Measurements from ENCODE around the gene PRKCH. TPM values are rescaled to one million over a fixed set of nuclear protein-coding genes. Genes with fewer than 3 reads are reported as not detected.

Gene PRKCH
- total and polyA plus RNA-seq, 2 donors (not counting 3 experiments of a cell fraction or from before 2014, with no cell fraction given) = 97.7 to 103 TPM

DNA sequence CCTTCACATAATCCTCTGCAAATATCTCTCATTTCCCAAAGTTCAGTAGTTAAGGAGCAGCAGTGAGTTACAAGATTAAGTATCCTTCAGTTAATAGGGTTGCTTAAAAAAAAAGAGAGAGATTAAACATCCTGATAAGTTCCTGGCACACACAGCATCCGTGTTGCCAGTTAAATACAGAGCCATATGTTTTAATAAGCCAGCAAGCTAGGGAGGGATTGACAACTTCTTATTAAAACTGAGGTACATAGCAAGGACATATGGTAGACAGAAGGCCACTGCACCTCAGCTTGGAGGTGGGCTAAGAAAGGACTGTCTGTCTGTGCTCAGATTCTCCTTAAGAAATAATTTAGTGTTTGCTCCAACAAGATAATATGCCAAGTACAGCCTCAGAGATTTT is 30.7 kb upstream of the PRKCH start:
- peaks cover 4% of the 10 kb centered on the region for H3K4me1 ChIP-seq (ENCODE audit: control insufficient read depth, extremely low read depth, insufficient read depth, low read length)
- no peak overlapping the region for H3K27ac ChIP-seq (ENCODE audit: insufficient read depth, low read depth, low read length)
- dilution Hi-C loops (cut with MboI; ENCODE audit: extremely low pct_ligation_motif_present, low sequenced_read_pairs) = loop anchor here (25.0 kb wide), 1 partner anchor 172 kb away; no protein-coding TSS in a partner anchor
- CTCF ChIA-PET = interaction anchor here (1.0 to 1.2 kb wide), 4 partner anchors 10 to 547 kb away, joined by 3 to 6 read pairs (median 4); no protein-coding TSS in a partner anchor
- no peaks in the 10 kb centered on the region for H3K9me3 ChIP-seq (replicated peaks; ENCODE audit: control insufficient read depth, insufficient read depth, low read length)
- H3K36me3 ChIP-seq (ENCODE audit: control insufficient read depth in 2 of 2, extremely low read depth in 1 of 2, insufficient read depth in 2 of 2, low read length in 2 of 2) = no peaks in the 10 kb centered on the region
- no peaks in the 10 kb centered on the region for H3K27me3 ChIP-seq (ENCODE audit: control insufficient read depth in 2 of 2, insufficient read depth in 2 of 2, low read length in 2 of 2)
- no peaks in the 10 kb centered on the region for H4K20me1 ChIP-seq (replicated peaks; ENCODE audit: control insufficient read depth, extremely low read depth, insufficient read depth, low read length)
- no peaks in the 10 kb centered on the region for H3K79me2 ChIP-seq (ENCODE audit: control insufficient read depth, insufficient read depth, low read length)
- no peaks in the 10 kb centered on the region for H3K9me1 ChIP-seq (replicated peaks; ENCODE audit: control insufficient read depth, extremely low read depth, insufficient read depth, low read length)
- no peak overlapping the region for H2AFZ ChIP-seq (ENCODE audit: low read depth, low read length)
- H3K4me3 ChIP-seq (replicated peaks in 1 of 3; ENCODE audit: insufficient read depth in 1 of 3, low read depth in 1 of 3, low read length in 3 of 3) = no peak overlapping the region
- intact Hi-C loops (cut with micrococcal nuclease) = loop anchor here (10.0 kb wide), 1 partner anchor 474 kb away; the partner anchor contains the start of gene SNAPC1
- BruUV-seq (replicated peaks) = no TSS peak
- H3K4me2 ChIP-seq (ENCODE audit: insufficient read depth, low read length) = no peak overlapping the region
- POLR2A ChIA-PET = no interaction called here
- DNase-seq (ENCODE audit: low read depth, low spot score) (no peak), FAIRE-seq (no peak)
- TF ChIP-seq GATA2 (IDR thresholded peaks at IDR 0.05; ENCODE audit: insufficient read depth, insufficient read length, low read depth, low read length) = no peak
- TF ChIP-seq EZH2 (IDR thresholded peaks at IDR 0.05; ENCODE audit: borderline replicate concordance, low read depth, low read length, severe bottlenecking) = no peak
- TF ChIP-seq, protein P1, sequence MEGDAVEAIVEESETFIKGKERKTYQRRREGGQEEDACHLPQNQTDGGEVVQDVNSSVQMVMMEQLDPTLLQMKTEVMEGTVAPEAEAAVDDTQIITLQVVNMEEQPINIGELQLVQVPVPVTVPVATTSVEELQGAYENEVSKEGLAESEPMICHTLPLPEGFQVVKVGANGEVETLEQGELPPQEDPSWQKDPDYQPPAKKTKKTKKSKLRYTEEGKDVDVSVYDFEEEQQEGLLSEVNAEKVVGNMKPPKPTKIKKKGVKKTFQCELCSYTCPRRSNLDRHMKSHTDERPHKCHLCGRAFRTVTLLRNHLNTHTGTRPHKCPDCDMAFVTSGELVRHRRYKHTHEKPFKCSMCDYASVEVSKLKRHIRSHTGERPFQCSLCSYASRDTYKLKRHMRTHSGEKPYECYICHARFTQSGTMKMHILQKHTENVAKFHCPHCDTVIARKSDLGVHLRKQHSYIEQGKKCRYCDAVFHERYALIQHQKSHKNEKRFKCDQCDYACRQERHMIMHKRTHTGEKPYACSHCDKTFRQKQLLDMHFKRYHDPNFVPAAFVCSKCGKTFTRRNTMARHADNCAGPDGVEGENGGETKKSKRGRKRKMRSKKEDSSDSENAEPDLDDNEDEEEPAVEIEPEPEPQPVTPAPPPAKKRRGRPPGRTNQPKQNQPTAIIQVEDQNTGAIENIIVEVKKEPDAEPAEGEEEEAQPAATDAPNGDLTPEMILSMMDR (IDR thresholded peaks at IDR 0.05; ENCODE audit: extremely low read depth in 1 of 2, insufficient read depth in 1 of 2, low read depth in 1 of 2, low read length in 2 of 2) = no peak
- no peak for TF ChIP-seq FOS (IDR thresholded peaks at IDR 0.05; ENCODE audit: borderline replicate concordance, insufficient read depth, low read length)
- TF ChIP-seq POLR2A (IDR thresholded peaks at IDR 0.05; ENCODE audit: low read depth, low read length) = no peak
- no peak for TF ChIP-seq POLR2AphosphoS5 (IDR thresholded peaks at IDR 0.05; ENCODE audit: insufficient read depth, low read depth, low read length)
- TF ChIP-seq, protein P2, sequence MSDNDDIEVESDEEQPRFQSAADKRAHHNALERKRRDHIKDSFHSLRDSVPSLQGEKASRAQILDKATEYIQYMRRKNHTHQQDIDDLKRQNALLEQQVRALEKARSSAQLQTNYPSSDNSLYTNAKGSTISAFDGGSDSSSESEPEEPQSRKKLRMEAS (IDR thresholded peaks at IDR 0.05; ENCODE audit: insufficient read depth, insufficient read length) = no peak
- no peak for TF ChIP-seq MYC (IDR thresholded peaks at IDR 0.05; ENCODE audit: low read depth, low read length)
- no peak for TF ChIP-seq JUN (IDR thresholded peaks at IDR 0.05; ENCODE audit: borderline replicate concordance, insufficient read depth, insufficient read length, low read depth)
- no peak overlapping the region for H3K9ac ChIP-seq (replicated peaks; ENCODE audit: extremely low read depth, insufficient read depth, low read length)
